T-cell (primary cell): ENCODE measurements around the gene SMAD5. TPM values are rescaled to one million over a fixed set of nuclear protein-coding genes. Genes with fewer than 3 reads are reported as not detected.

ENCODE experiments used
- ATAC-seq, 4 experiments: fragments of 200-7000 bp in 3 of 4; fragments of 150-1000 bp in 1 of 4; cut with Tn5 transposase; replicated peaks in 1 of 4; 1 replicate in 3 of 4; 2 replicates in 1 of 4; pipeline ENCODE4 v1.10.0; 2021; ENCODE audit warnings: moderate library complexity in 3 of 4, mild to moderate bottlenecking in 2 of 4, moderate number of reproducible peaks in 1 of 4
- CTCF ChIA-PET, 2 donors: fragments of 300-600 bp; sonication (Branson Sonifier 250); formaldehyde crosslinking; loops; one replicate each; lab custom pipeline; 2022; ENCODE audit warnings: antibody characterized with exemption in 2 of 2; lab: Charles Lee
- POLR2A ChIA-PET, 2 donors: fragments of 300-600 bp; sonication (Branson Sonifier 250); formaldehyde crosslinking; loops; one replicate each; lab custom pipeline; 2022; ENCODE audit warnings: antibody characterized with exemption in 2 of 2; lab: Charles Lee
- DNase-seq, 35 experiments: peaks; one replicate each; pipeline versions ENCODE4 v3.0.0 to v3.0.0-alpha.2; 2013 to 2023
- H3K27ac ChIP-seq: one replicate; pipeline ENCODE4 v1.5.1; 2013; ENCODE audit warnings: low read length
- H3K27me3 ChIP-seq, 2 experiments: replicated peaks in 1 of 2; 1 replicate in 1 of 2; 2 replicates in 1 of 2; pipeline versions ENCODE4 v1.6.1 to v1.7.0; 2013; ENCODE audit warnings: low read length in 1 of 2, mixed read lengths in 1 of 2; ENCODE audit not compliant: control insufficient read depth in 2 of 2, insufficient read depth in 2 of 2; ENCODE audit errors: extremely low read depth in 1 of 2
- H3K36me3 ChIP-seq, 2 donors: 1 replicate in 1 of 2; 2 replicates in 1 of 2; pipeline versions ENCODE4 v1.6.1 to v1.7.0; 2013; ENCODE audit warnings: low read length in 1 of 2; ENCODE audit not compliant: control insufficient read depth in 2 of 2, insufficient read depth in 1 of 2; ENCODE audit errors: extremely low read depth in 1 of 2
- H3K4me1 ChIP-seq, 2 experiments: 1 replicate in 1 of 2; 2 replicates in 1 of 2; pipeline versions ENCODE4 v1.6.1 to v1.7.0; 2013; ENCODE audit warnings: low read length in 2 of 2, mixed read lengths in 1 of 2; ENCODE audit not compliant: insufficient read depth in 2 of 2, control insufficient read depth in 1 of 2; ENCODE audit errors: extremely low read depth in 1 of 2
- H3K4me3 ChIP-seq, 2 donors: 1 replicate in 1 of 2; 2 replicates in 1 of 2; pipeline versions ENCODE4 v1.5.1 to v1.7.0; 2013; ENCODE audit warnings: mild to moderate bottlenecking in 2 of 2, low read length in 1 of 2, moderate library complexity in 1 of 2; ENCODE audit not compliant: control insufficient read depth in 1 of 2; ENCODE audit errors: extremely low read depth in 1 of 2
- H3K9me3 ChIP-seq: 2 replicates; pipeline ENCODE4 v1.7.0; 2013
- H3K27ac Mint-ChIP-seq, 2 donors: one replicate each; pipeline ENCODE4 v1.8.0; 2020 to 2021; ENCODE audit warnings: mild to moderate bottlenecking in 2 of 2, mixed read lengths in 2 of 2
- H3K27me3 Mint-ChIP-seq, 2 donors: one replicate each; pipeline ENCODE4 v1.8.0; 2021 to 2022; ENCODE audit warnings: mixed read lengths in 2 of 2
- H3K36me3 Mint-ChIP-seq: one replicate; pipeline ENCODE4 v1.8.0; 2021; ENCODE audit warnings: mixed read lengths
- H3K4me1 Mint-ChIP-seq, 3 donors: one replicate each; pipeline ENCODE4 v1.8.0; 2020 to 2022; ENCODE audit warnings: mixed read lengths in 3 of 3, mild to moderate bottlenecking in 1 of 3
- H3K4me3 Mint-ChIP-seq, 3 donors: one replicate each; pipeline ENCODE4 v1.8.0; 2020 to 2022; ENCODE audit warnings: mild to moderate bottlenecking in 3 of 3, mixed read lengths in 3 of 3, moderate library complexity in 3 of 3
- H3K9me3 Mint-ChIP-seq, 3 donors: one replicate each; pipeline ENCODE4 v1.8.0; 2020 to 2022; ENCODE audit warnings: mixed read lengths in 3 of 3
- WGBS: methylation state at CpG from one replicate; pipeline ENCODE4 v1.1.5; 2013; ENCODE audit warnings: missing lambda C conversion rate; ENCODE audit not compliant: insufficient coverage; 5-methylcytosine and 5-hydroxymethylcytosine counted together
- total RNA-seq, 35 experiments: library from RNA in 6 of 35; stranded (reverse) in 6 of 35; fragments of 120-200 nt in 1 of 35; gene quantifications; one replicate each; pipeline versions ENCODE4 v1.2.1 to v1.2.4 and lab custom pipeline; 2013 to 2026

The SMAD5 gene
- total RNA-seq, 5 donors from 2014 or later (not counting 1 experiment from before 2014, with no cell fraction given): 8.7 to 24.2 (median 18.4) TPM

GRCh38 chr5:136157514-136157913 is 24.9 kb downstream of the SMAD5 start:
- H3K9me3 Mint-ChIP-seq: no peaks in the 10 kb centered on the region
- WGBS: 83% methylated on average over 1 of the region's 5 CpGs
- H3K36me3 Mint-ChIP-seq: peaks cover 27% of the 10 kb centered on the region
- H3K27ac Mint-ChIP-seq: no peak overlapping the region
- H3K4me3 ChIP-seq: no peak overlapping the region
- peaks cover 0 to 2% of the 10 kb centered on the region in 2 donors for H3K27me3 Mint-ChIP-seq
- H3K9me3 ChIP-seq: no peaks in the 10 kb centered on the region
- no peak for DNase-seq
- no peaks in the 10 kb centered on the region for H3K36me3 ChIP-seq
- POLR2A ChIA-PET: no interaction called here
- no peak overlapping the region for H3K4me3 Mint-ChIP-seq
- no peaks in the 10 kb centered on the region for H3K27me3 ChIP-seq
- no peaks in the 10 kb centered on the region for H3K4me1 ChIP-seq
- peaks cover 0 to 16% (median 0%) of the 10 kb centered on the region in 3 donors for H3K4me1 Mint-ChIP-seq
- ATAC-seq: no peak
- no peak overlapping the region for H3K27ac ChIP-seq
- CTCF ChIA-PET: no interaction called here

GRCh38 chr5:136159457-136159856 is 26.8 kb downstream of the SMAD5 start:
- Mint-ChIP-seq H3K9me3 (no peaks in the 10 kb centered on the region), H3K27ac (no peak overlapping the region), H3K4me3 (no peak overlapping the region), H3K27me3 (peaks cover 0 to 2% of the 10 kb centered on the region in 2 donors), H3K4me1 (peaks cover 0 to 16% (median 0%) of the 10 kb centered on the region in 3 donors), H3K36me3 (peaks cover 25% of the 10 kb centered on the region)
- POLR2A ChIA-PET: interaction anchor here in 1 of 2 donors (0.5 kb wide), 1 partner anchor 9 kb away, joined by 3 read pairs; no protein-coding TSS in a partner anchor
- CTCF ChIA-PET: no interaction called here
- WGBS: no CpG with 5 or more reads among the region's 3 CpGs
- no peak overlapping the region for H3K27ac ChIP-seq
- ATAC-seq (no peak), DNase-seq (no peak)
- H3K4me3 ChIP-seq: no peak overlapping the region
- no peaks in the 10 kb centered on the region for H3K36me3 ChIP-seq
- H3K9me3 ChIP-seq: no peaks in the 10 kb centered on the region
- no peaks in the 10 kb centered on the region for H3K27me3 ChIP-seq
- no peaks in the 10 kb centered on the region for H3K4me1 ChIP-seq

DNA sequence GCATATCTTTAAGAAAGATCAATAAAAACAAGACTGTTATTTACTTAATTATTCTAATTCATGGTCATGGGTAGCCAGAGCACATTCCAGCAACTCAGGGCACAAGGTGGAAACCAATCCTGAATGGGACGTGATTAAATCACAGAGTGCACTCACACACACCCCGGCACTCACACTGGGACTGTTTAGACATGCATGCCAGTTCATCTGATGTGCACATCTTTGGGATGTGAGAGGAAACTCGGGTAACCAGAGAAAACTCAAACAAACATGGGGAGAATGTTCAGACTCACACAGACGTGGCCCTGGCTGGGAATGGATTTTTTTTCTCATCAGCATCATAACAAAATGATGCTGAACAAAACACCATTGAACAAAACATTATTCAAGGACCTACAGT is 29.4 kb downstream of the SMAD5 start:
- Mint-ChIP-seq H3K36me3 (peaks cover 13% of the 10 kb centered on the region), H3K4me1 (peaks cover 0 to 9% (median 0%) of the 10 kb centered on the region in 3 donors), H3K4me3 (no peak overlapping the region), H3K9me3 (no peaks in the 10 kb centered on the region), H3K27me3 (peaks cover 0 to under 1% of the 10 kb centered on the region in 2 donors), H3K27ac (no peak overlapping the region)
- H3K27me3 ChIP-seq: no peaks in the 10 kb centered on the region
- H3K4me3 ChIP-seq: no peak overlapping the region
- H3K27ac ChIP-seq: no peak overlapping the region
- ChIA-PET CTCF (no interaction called here), POLR2A (no interaction called here)
- ATAC-seq (no peak), DNase-seq (no peak)
- H3K4me1 ChIP-seq: no peaks in the 10 kb centered on the region
- no peaks in the 10 kb centered on the region for H3K9me3 ChIP-seq
- no peaks in the 10 kb centered on the region for H3K36me3 ChIP-seq
- WGBS: 100% methylated on average over 2 of the region's 4 CpGs

DNA sequence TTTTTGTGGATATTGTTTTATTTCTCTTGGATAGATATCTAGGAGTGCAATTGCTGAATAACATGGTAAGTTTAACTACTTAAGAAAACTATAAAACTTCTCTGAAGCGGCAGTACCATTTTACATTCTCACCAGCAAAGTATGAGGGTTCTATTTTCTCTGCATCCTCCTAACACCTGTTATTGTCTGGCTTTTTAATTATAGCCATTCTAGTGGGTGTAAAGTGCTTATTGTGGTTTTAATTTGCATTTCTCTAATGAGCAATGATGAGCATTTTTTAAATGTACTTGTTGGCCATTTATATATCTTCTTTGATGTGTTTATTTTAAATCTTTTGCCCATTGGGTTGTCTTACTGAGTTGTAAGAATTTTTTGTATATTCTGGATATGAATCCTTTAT is 31.6 kb downstream of the SMAD5 start:
- Mint-ChIP-seq H3K36me3 (peaks cover 19% of the 10 kb centered on the region), H3K27ac (no peak overlapping the region), H3K4me3 (no peak overlapping the region), H3K27me3 (no peaks in the 10 kb centered on the region), H3K4me1 (peaks cover 0 to 7% (median 0%) of the 10 kb centered on the region in 3 donors), H3K9me3 (no peaks in the 10 kb centered on the region)
- CTCF ChIA-PET: no interaction called here
- POLR2A ChIA-PET: no interaction called here
- no CpG with 5 or more reads among the region's 1 CpG for WGBS
- no peak overlapping the region for H3K27ac ChIP-seq
- DNase-seq (no peak), ATAC-seq (no peak)
- no peak overlapping the region for H3K4me3 ChIP-seq
- H3K4me1 ChIP-seq: no peaks in the 10 kb centered on the region
- H3K27me3 ChIP-seq: no peaks in the 10 kb centered on the region
- H3K36me3 ChIP-seq: no peaks in the 10 kb centered on the region
- H3K9me3 ChIP-seq: no peaks in the 10 kb centered on the region

GRCh38 chr5:136166909-136167308 is 34.3 kb downstream of the SMAD5 start:
- Mint-ChIP-seq H3K27ac (no peak overlapping the region), H3K9me3 (no peaks in the 10 kb centered on the region), H3K27me3 (no peaks in the 10 kb centered on the region), H3K36me3 (peaks cover 22% of the 10 kb centered on the region), H3K4me1 (no peaks in the 10 kb centered on the region), H3K4me3 (no peak overlapping the region)
- WGBS: 82% methylated on average over 3 of the region's 4 CpGs
- H3K27me3 ChIP-seq: no peaks in the 10 kb centered on the region
- CTCF ChIA-PET: interaction anchor here in 1 of 2 donors (0.7 kb wide), 1 partner anchor 459 kb away, joined by 5 read pairs; no protein-coding TSS in a partner anchor
- H3K36me3 ChIP-seq: no peaks in the 10 kb centered on the region
- ATAC-seq (no peak), DNase-seq (no peak)
- no peaks in the 10 kb centered on the region for H3K9me3 ChIP-seq
- H3K27ac ChIP-seq: no peak overlapping the region
- no peak overlapping the region for H3K4me3 ChIP-seq
- H3K4me1 ChIP-seq: no peaks in the 10 kb centered on the region
- POLR2A ChIA-PET: no interaction called here

DNA sequence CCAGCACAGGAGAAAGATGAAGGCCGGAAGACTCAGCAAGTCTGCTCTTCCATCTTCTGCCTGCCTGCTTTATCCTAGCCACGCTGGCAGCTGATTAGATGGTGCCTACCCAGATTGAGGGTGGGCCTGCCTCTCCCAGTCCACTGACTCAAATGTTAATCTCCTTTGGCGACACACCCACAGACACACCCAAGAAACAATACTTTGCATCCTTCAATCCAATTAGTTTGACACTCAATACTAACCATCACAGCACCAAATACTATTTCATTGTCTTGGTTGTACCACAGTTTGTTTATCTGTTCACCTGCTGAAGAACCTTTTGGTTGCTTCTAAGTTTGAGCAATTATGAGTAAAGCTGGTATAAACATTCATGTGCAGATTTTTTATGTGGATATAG is 36.6 kb downstream of the SMAD5 start:
- Histone ChIP-seq H3K27me3 (no peaks in the 10 kb centered on the region), H3K9me3 (no peaks in the 10 kb centered on the region), H3K27ac (no peak overlapping the region), H3K4me1 (no peaks in the 10 kb centered on the region), H3K4me3 (no peak overlapping the region), H3K36me3 (no peaks in the 10 kb centered on the region)
- no peak for DNase-seq
- Mint-ChIP-seq H3K4me1 (no peaks in the 10 kb centered on the region), H3K27me3 (no peaks in the 10 kb centered on the region), H3K36me3 (peaks cover 26% of the 10 kb centered on the region), H3K4me3 (no peak overlapping the region), H3K9me3 (no peaks in the 10 kb centered on the region), H3K27ac (no peak overlapping the region)
- 100% methylated on average over 3 of the region's 3 CpGs for WGBS
- ChIA-PET CTCF (no interaction called here), POLR2A (interaction anchor here in 1 of 2 donors (1.2 kb wide), 1 partner anchor 266 kb away, joined by 3 read pairs; no protein-coding TSS in a partner anchor)
- no peak for ATAC-seq
